Epithelial cell of esophagus (primary cell): ENCODE data around the gene CDYL.

Experiments
- DNase-seq: peaks from one replicate; pipeline ENCODE4 v3.0.0; 2010; ENCODE audit warnings: low read depth
- H3K4me3 ChIP-seq: 2 replicates; pipeline ENCODE4 v1.5.1; 2011; ENCODE audit warnings: mild to moderate bottlenecking, low read length, control low read depth
- CTCF ChIP-seq: IDR thresholded peaks from 2 replicates; pipeline ENCODE4 v1.5.1; 2011; ENCODE audit warnings: low read depth, mild to moderate bottlenecking, low read length, control low read depth, inconsistent platforms; ENCODE audit not compliant: insufficient read depth; ENCODE audit errors: missing control alignments

The CDYL gene

GRCh38 chr6:4732691-4733315 lies 43.4 kb upstream of the CDYL start:
- TF ChIP-seq CTCF: no peak
- no peak overlapping the region for H3K4me3 ChIP-seq
- DNase-seq: peak; percentile 98

DNA sequence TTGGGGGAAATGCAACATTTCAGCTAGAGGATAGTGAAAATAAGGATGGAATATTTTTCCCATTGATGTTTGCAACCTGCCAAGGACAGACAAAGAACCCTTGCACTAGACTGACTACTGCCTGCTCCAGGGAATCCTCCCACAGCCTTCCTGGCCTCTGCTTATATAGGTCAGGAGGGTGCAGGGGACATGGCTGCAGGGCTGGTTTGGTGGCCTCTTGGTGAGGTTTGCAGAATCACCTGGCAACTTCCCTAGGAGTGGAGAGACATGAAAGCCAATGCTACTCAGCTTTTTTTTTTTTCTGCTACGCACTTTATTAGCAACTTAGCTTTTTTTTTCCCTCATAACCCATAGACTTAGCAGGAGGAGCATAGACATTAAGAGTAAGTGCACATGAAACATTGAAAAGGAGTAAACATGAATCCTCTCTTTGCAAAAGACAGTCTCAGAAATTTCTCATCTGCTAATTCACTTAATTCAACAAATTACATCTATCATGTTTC lies 39.8 kb upstream of the CDYL start:
- no peak overlapping the region for H3K4me3 ChIP-seq
- no peak for TF ChIP-seq CTCF
- no peak for DNase-seq

DNA sequence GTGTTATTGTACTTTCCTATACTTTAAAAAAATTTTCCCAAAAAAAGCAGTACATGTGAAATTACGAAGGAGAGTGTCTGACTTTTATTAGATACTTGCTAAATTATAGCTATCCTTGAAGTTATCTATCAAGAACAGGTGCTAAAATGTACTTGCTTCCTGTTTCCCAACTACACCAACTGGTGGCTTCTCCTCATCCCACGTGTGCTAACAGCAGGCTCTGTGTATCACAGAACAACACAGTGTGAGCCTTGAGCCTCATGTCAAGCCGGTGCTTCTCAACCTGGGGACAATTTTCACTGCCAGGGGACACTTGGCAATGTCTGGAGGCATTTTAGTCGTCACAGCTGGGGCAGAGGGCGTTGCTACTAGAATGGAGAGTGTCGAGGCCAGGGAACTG lies 36.2 kb upstream of the CDYL start:
- TF ChIP-seq CTCF: no peak
- H3K4me3 ChIP-seq: no peak overlapping the region
- no peak for DNase-seq

GRCh38 chr6:4743062-4743461 lies 33.1 kb upstream of the CDYL start:
- no peak for TF ChIP-seq CTCF
- H3K4me3 ChIP-seq: no peak overlapping the region
- peak; percentile 23 for DNase-seq

- no peak overlapping the region for H3K4me3 ChIP-seq
- no peak for TF ChIP-seq CTCF
- no peak for DNase-seq
These were observed 32.3 kb upstream of the CDYL start for GRCh38 chr6:4743926-4744325.

DNA sequence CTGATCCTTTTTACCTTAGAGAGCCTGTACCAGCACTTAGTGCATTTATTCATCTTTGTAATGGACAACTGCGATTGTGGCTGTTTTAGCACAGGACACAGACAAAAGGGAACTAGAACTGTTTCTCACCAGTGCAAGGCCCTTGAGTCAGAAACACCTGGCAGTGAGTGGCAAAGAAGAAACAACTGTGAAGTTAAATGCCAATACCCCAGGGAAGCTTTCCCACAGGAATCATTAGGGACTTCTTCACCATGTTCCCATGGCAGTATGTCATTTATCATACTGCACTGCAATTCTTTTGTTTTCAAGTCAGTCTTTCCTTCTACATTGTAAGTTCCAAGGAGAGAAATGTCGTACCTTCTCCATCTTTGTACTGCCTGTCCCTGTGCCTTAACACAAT lies 28.6 kb upstream of the CDYL start:
- no peak overlapping the region for H3K4me3 ChIP-seq
- no peak for TF ChIP-seq CTCF
- no peak for DNase-seq

DNA sequence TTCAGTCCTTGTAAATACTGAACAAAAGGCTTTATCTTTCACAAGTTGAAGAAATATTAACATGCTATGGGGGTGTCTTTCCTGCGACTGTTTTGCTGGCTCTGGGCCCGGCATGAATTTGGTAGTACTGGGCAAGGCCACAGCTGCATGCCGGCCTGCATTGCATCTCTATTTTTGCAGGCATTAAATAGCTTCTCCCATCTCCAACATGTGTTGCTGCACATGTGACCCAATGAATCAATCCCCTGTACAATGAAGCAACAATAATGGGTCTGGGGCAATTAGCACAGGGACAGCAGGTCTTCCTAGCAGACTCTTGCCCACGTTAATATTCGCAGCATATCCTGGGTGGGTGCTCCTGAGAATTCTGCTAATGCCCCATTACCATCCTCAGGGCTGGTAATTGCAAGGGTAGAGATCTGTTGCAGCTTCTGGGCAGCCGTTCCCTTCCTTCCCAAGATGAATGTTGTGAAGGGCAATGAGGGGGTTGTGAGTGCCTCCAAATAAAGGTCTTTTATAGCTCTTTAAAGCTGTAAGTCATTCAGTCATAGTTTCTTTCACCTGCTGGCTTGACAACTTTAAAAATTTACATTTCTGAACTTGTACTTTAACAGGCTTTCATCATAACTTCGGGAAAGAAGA lies 24.3 kb upstream of the CDYL start:
- no peak overlapping the region for H3K4me3 ChIP-seq
- DNase-seq: no peak
- no peak for TF ChIP-seq CTCF
